PC-9 (cell line): ENCODE results near the gene PPP2R2C.

Source experiments
- CTCF ChIP-seq: fragments of 200-600 bp; sonication (generic); conservative IDR thresholded peaks from 2 replicates; pipeline ENCODE4 v1.6.1; 2017; ENCODE audit warnings: mixed run types, antibody characterized with exemption, mild to moderate bottlenecking, moderate library complexity
- EZH2 ChIP-seq: fragments of 200-600 bp; sonication (generic); IDR thresholded peaks from 2 replicates; pipeline ENCODE4 v1.8.0; 2017; ENCODE audit warnings: antibody characterized with exemption, low read depth

GRCh38 chr4:6277935-6278800, 194.2 kb downstream of the PPP2R2C start:
- TF ChIP-seq CTCF (no peak), EZH2 (no peak)
